Fibroblast of lung (primary cell): Measurements from ENCODE around the gene EXOC6B. TPM values are rescaled to one million over a fixed set of nuclear protein-coding genes. Genes with fewer than 3 reads are reported as not detected.
A peak's percentile ranks its signal among the peaks of the same experiment; 100 is the strongest.

Experiments used
- DNase-seq, 2 donors: peaks; one replicate each; pipeline versions ENCODE4 v3.0.0 to v3.0.0-alpha.2; 2010; ENCODE audit warnings: low read depth in 2 of 2
- H2AFZ ChIP-seq: 2 replicates; pipeline ENCODE4 v1.5.1; 2012; ENCODE audit warnings: low read length, control low read depth, inconsistent platforms
- H3K27ac ChIP-seq: 2 replicates; pipeline ENCODE4 v1.5.1; 2011; ENCODE audit warnings: low read length, control low read depth; ENCODE audit not compliant: insufficient read depth
- H3K27me3 ChIP-seq: 2 replicates; pipeline ENCODE4 v1.5.1; 2011; ENCODE audit warnings: mild to moderate bottlenecking, low read length; ENCODE audit not compliant: control insufficient read depth, insufficient read depth
- H3K36me3 ChIP-seq: 2 replicates; pipeline ENCODE4 v1.5.1; 2011; ENCODE audit warnings: low read length; ENCODE audit not compliant: control insufficient read depth, insufficient read depth
- H3K4me1 ChIP-seq: 2 replicates; pipeline ENCODE4 v1.5.1; 2011; ENCODE audit warnings: low read length; ENCODE audit not compliant: control insufficient read depth, insufficient read depth; ENCODE audit errors: extremely low read depth
- H3K4me2 ChIP-seq: 2 replicates; pipeline ENCODE4 v1.5.1; 2011; ENCODE audit warnings: low read length, control low read depth; ENCODE audit not compliant: insufficient read depth; ENCODE audit errors: extremely low read depth
- H3K4me3 ChIP-seq, 4 experiments: fragments of 200-600 bp in 1 of 4; sonication (generic) in 1 of 4; replicated peaks in 1 of 4; 2 replicates each; pipeline ENCODE4 v1.5.1; 2011 to 2016; ENCODE audit warnings: low read length in 4 of 4, low read depth in 3 of 4, mild to moderate bottlenecking in 3 of 4, control low read depth in 2 of 4, inconsistent platforms in 1 of 4, mixed read lengths in 1 of 4; ENCODE audit not compliant: insufficient read depth in 1 of 4; ENCODE audit errors: control extremely low read depth in 1 of 4
- H3K79me2 ChIP-seq: 2 replicates; pipeline ENCODE4 v1.5.1; 2012; ENCODE audit warnings: mild to moderate bottlenecking, low read length, inconsistent platforms; ENCODE audit not compliant: control insufficient read depth, insufficient read depth
- H3K9ac ChIP-seq: 2 replicates; pipeline ENCODE4 v1.5.1; 2011; ENCODE audit warnings: mild to moderate bottlenecking, low read length, control low read depth; ENCODE audit not compliant: insufficient read depth
- H3K9me3 ChIP-seq: 2 replicates; pipeline ENCODE4 v1.5.1; 2012; ENCODE audit warnings: low read depth, low read length; ENCODE audit not compliant: control insufficient read depth, insufficient read depth
- H4K20me1 ChIP-seq: 2 replicates; pipeline ENCODE4 v1.5.1; 2011; ENCODE audit warnings: low read length; ENCODE audit not compliant: control insufficient read depth, insufficient read depth; ENCODE audit errors: extremely low read depth
- EZH2 ChIP-seq: IDR thresholded peaks from 2 replicates; pipeline ENCODE4 v1.5.1; 2012; ENCODE audit warnings: low read length, control low read depth, mild to moderate bottlenecking; ENCODE audit errors: missing control alignments
- polyA plus RNA-seq, 2 donors: library from polyadenylated mRNA; depleted of rRNA in 1 of 2; stranded (reverse) in 1 of 2; unstranded in 1 of 2; fragments of >200 nt; gene quantifications; 2 replicates each; pipeline ENCODE4 v1.2.1, GENCODE V29; 2011 to 2012; ENCODE audit warnings: missing spikeins in 1 of 2
- total RNA-seq: library from RNA; depleted of rRNA; stranded (reverse); fragments of >200 nt; gene quantifications from 2 replicates; pipeline ENCODE4 v1.2.1, GENCODE V29; 2014
- TF ChIP-seq, protein P1 (sequence below), 2 donors: IDR thresholded peaks in 1 of 2; conservative IDR thresholded peaks in 1 of 2; 1 replicate in 1 of 2; 2 replicates in 1 of 2; pipeline ENCODE4 v1.5.1; 2011 to 2012; ENCODE audit warnings: low read length in 2 of 2, control low read depth in 1 of 2, inconsistent platforms in 1 of 2, low read depth in 1 of 2, mild to moderate bottlenecking in 1 of 2

EXOC6B gene
- total and polyA plus RNA-seq, 2 donors (not counting 1 experiment from before 2014, with no cell fraction given) = 26.3 to 36.5 TPM

DNA sequence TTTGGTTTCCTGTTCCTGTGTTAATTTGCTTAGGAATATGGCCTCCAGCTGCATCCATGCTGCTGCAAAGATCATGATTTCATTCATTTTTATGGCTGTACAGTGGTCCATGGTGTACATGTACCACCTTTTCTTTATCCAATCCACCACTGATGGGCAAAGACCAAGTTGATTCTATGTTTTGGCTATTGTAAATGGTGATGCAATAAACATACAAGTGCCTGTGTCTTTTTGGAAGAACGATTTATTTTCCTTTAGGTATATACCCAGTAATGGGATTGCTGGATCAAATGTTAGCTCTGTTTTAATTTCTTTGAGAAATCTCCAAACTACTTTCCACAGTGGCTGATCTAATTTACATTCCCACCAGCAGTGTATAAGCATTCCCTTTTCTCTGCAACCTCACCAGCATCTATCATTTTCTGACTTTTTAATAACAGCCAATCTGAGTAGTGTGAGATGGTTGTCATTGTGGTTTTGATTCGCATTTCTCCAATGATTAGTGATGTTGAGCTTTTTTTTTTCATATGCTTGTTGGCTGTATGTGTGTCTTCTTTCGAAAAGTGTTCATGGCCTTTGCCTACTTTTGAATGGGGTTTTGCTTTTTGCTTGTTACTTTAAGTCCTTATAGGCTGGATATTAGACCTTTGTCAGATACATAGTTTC lies 19.4 kb downstream of the EXOC6B start:
- TF ChIP-seq EZH2 = no peak
- TF ChIP-seq, protein P1, sequence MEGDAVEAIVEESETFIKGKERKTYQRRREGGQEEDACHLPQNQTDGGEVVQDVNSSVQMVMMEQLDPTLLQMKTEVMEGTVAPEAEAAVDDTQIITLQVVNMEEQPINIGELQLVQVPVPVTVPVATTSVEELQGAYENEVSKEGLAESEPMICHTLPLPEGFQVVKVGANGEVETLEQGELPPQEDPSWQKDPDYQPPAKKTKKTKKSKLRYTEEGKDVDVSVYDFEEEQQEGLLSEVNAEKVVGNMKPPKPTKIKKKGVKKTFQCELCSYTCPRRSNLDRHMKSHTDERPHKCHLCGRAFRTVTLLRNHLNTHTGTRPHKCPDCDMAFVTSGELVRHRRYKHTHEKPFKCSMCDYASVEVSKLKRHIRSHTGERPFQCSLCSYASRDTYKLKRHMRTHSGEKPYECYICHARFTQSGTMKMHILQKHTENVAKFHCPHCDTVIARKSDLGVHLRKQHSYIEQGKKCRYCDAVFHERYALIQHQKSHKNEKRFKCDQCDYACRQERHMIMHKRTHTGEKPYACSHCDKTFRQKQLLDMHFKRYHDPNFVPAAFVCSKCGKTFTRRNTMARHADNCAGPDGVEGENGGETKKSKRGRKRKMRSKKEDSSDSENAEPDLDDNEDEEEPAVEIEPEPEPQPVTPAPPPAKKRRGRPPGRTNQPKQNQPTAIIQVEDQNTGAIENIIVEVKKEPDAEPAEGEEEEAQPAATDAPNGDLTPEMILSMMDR (conservative IDR thresholded peaks at IDR 0.05 in 1 of 2, IDR thresholded peaks at IDR 0.05 in 1 of 2; ENCODE audit: low read depth in 1 of 2, low read length in 2 of 2) = no peak
- H4K20me1 ChIP-seq = no peaks in the 10 kb centered on the region
- no peak overlapping the region for H3K9ac ChIP-seq
- H3K4me2 ChIP-seq = no peak overlapping the region
- peak in 1 of 2 donors; percentile 73 for DNase-seq
- H3K27me3 ChIP-seq = no peaks in the 10 kb centered on the region
- no peak overlapping the region for H3K27ac ChIP-seq
- H3K79me2 ChIP-seq = peaks cover 2% of the 10 kb centered on the region
- no peak overlapping the region for H3K4me3 ChIP-seq
- no peaks in the 10 kb centered on the region for H3K9me3 ChIP-seq
- H2AFZ ChIP-seq = no peak overlapping the region
- H3K36me3 ChIP-seq = no peaks in the 10 kb centered on the region
- no peaks in the 10 kb centered on the region for H3K4me1 ChIP-seq

DNA sequence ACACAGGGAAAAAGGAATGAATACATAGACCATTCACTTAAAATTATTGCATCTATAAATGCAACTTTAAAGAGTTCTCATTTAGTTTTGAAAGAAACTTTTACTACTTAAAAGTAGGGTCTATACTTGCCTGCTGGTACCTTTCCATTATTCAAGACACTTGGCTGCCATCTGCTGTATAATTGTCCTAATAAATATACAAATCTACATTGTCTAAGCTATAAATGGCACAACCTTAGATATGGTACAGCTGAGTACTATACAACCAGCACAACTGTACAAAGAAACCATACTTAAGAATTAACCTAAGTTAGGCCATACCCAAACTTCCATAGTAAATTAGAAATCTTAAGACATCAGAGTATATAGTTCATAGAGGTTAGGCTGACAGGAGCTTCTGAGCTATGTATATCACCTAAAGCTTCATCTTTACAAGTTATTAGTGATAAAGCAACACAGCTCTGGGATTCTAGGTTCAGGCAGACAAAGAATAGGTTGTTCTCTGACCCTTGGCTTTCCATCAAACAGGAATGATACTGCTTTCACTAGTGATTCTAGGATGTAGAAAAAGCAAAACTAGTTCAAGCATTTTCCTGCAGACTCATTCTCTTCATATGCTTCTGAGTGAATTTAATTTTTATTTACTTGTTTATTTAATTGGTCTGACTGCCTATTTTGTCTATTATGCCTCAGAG lies 22.1 kb downstream of the EXOC6B start:
- no peak for TF ChIP-seq EZH2
- TF ChIP-seq, protein P1 (conservative IDR thresholded peaks at IDR 0.05 in 1 of 2, IDR thresholded peaks at IDR 0.05 in 1 of 2; ENCODE audit: low read depth in 1 of 2, low read length in 2 of 2) = no peak
- H3K79me2 ChIP-seq = no peaks in the 10 kb centered on the region
- no peak overlapping the region for H3K4me2 ChIP-seq
- H4K20me1 ChIP-seq = no peaks in the 10 kb centered on the region
- H3K36me3 ChIP-seq = no peaks in the 10 kb centered on the region
- DNase-seq = no peak
- no peak overlapping the region for H3K27ac ChIP-seq
- no peaks in the 10 kb centered on the region for H3K27me3 ChIP-seq
- no peaks in the 10 kb centered on the region for H3K4me1 ChIP-seq
- H3K9ac ChIP-seq = no peak overlapping the region
- no peaks in the 10 kb centered on the region for H3K9me3 ChIP-seq
- no peak overlapping the region for H2AFZ ChIP-seq
- no peak overlapping the region for H3K4me3 ChIP-seq

DNA sequence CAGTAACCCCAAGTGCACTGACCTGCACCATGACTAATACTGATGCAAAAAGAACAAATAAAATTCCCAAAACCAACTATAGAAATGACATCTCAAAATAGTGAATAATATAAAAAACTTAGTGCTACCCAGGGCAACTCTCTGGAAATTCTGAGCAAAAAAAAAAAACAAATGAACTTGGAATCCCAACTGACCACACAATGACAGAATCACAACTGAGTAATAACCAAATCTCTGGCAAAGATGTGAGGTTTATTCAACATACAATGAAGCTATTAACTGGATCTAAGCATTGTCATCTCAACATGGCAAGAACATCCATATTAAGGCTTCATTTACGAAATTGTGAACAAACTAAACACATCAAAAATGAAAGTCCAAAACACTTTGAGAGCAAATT lies 22.7 kb downstream of the EXOC6B start:
- Histone ChIP-seq H3K9me3 (no peaks in the 10 kb centered on the region), H3K27me3 (no peaks in the 10 kb centered on the region), H3K4me2 (no peak overlapping the region), H3K4me3 (no peak overlapping the region), H2AFZ (no peak overlapping the region), H4K20me1 (no peaks in the 10 kb centered on the region), H3K4me1 (no peaks in the 10 kb centered on the region), H3K9ac (no peak overlapping the region), H3K27ac (no peak overlapping the region), H3K79me2 (no peaks in the 10 kb centered on the region), H3K36me3 (no peaks in the 10 kb centered on the region)
- DNase-seq = peak in 1 of 2 donors; percentile 80
- TF ChIP-seq, protein P1 (conservative IDR thresholded peaks at IDR 0.05 in 1 of 2, IDR thresholded peaks at IDR 0.05 in 1 of 2; ENCODE audit: low read depth in 1 of 2, low read length in 2 of 2) = no peak
- TF ChIP-seq EZH2 = no peak
